Right lobe of liver (tissue), 4 donors: ENCODE data around the gene FRMD4A.

Experiments
- CTCF ChIP-seq, 4 donors: fragments of 200-600 bp in 3 of 4; fragments of 450-650 bp in 1 of 4; IDR thresholded peaks; one replicate each; pipeline versions ENCODE4 v1.5.1 to v1.8.0; 2016 to 2022; ENCODE audit warnings: antibody characterized with exemption in 4 of 4, mild to moderate bottlenecking in 2 of 4
- POLR2A ChIP-seq: fragments of 450-650 bp; IDR thresholded peaks from one replicate; pipeline ENCODE4 v1.6.1; 2017; ENCODE audit warnings: antibody characterized with exemption, mild to moderate bottlenecking
- donor health status: DM: no; HTN: no; CAD: no.
- donor health status: DM: no; HTN: no; CAD: no.
- donor health status: DM: no; HTN: yes; CAD: no.

- TF ChIP-seq CTCF (IDR thresholded peaks at IDR 0.05): no peak
- no peak for TF ChIP-seq POLR2A
Measured at GRCh38 chr10:14253079-14253478, 77.6 kb downstream of the FRMD4A start.
